HepG2 (cell line): ENCODE results near the gene DDC. TPM values are rescaled to one million over a fixed set of nuclear protein-coding genes. Genes with fewer than 3 reads are reported as not detected.

Source experiments
- ATF2 ChIP-seq: sonication (generic); formaldehyde crosslinking; IDR thresholded peaks from 2 replicates; pipeline ENCODE4 v1.4.0; 2020; ENCODE audit warnings: missing genetic modification reagents
- ATF7 ChIP-seq, 2 experiments: fragments of 450-650 bp in 1 of 2; sonication (generic) in 1 of 2; formaldehyde crosslinking in 1 of 2; IDR thresholded peaks; 2 replicates each; pipeline versions ENCODE4 v1.4.0 to v1.6.1; 2016 to 2020; ENCODE audit warnings: antibody characterized with exemption in 1 of 2, mild to moderate bottlenecking in 1 of 2, missing genetic modification reagents in 1 of 2
- BRCA1 ChIP-seq: sonication (generic); formaldehyde crosslinking; IDR thresholded peaks from 2 replicates; pipeline ENCODE4 v1.4.0; 2020; ENCODE audit warnings: missing genetic modification reagents
- CAMTA2 ChIP-seq: sonication (generic); formaldehyde crosslinking; IDR thresholded peaks from 2 replicates; pipeline ENCODE4 v1.4.0; 2020; ENCODE audit warnings: mild to moderate bottlenecking, missing genetic modification reagents, borderline replicate concordance
- FOSL1 ChIP-seq: sonication (generic); formaldehyde crosslinking; IDR thresholded peaks from 2 replicates; pipeline ENCODE4 v1.9.0; 2021; ENCODE audit warnings: missing genetic modification reagents, borderline replicate concordance
- GPBP1L1 ChIP-seq: sonication (generic); formaldehyde crosslinking; IDR thresholded peaks from 2 replicates; pipeline ENCODE4 v1.5.0; 2020; ENCODE audit warnings: mild to moderate bottlenecking, missing genetic modification reagents
- HBP1 ChIP-seq: IDR thresholded peaks from 2 replicates; pipeline ENCODE4 v1.6.1; 2016; ENCODE audit warnings: low read depth, control low read depth
- HDAC1 ChIP-seq: sonication (generic); formaldehyde crosslinking; IDR thresholded peaks from 2 replicates; pipeline ENCODE4 v1.5.1; 2020; ENCODE audit warnings: mild to moderate bottlenecking, missing genetic modification reagents
- HNRNPUL1 ChIP-seq: fragments of 200-400 bp; formaldehyde crosslinking; IDR thresholded peaks from 2 replicates; pipeline ENCODE4 v1.6.1; 2017; ENCODE audit warnings: low read depth, mild to moderate bottlenecking, low read length, moderate library complexity
- HOXA7 ChIP-seq: sonication (generic); formaldehyde crosslinking; IDR thresholded peaks from 2 replicates; pipeline ENCODE4 v1.8.1; 2022; ENCODE audit warnings: mild to moderate bottlenecking, missing genetic modification reagents, moderate library complexity
- MED13 ChIP-seq: sonication (generic); formaldehyde crosslinking; IDR thresholded peaks from 2 replicates; pipeline ENCODE4 v1.5.0; 2020; ENCODE audit warnings: missing genetic modification reagents
- MIER2 ChIP-seq: IDR thresholded peaks from 2 replicates; pipeline ENCODE4 v1.6.1; 2016; ENCODE audit warnings: missing biosample characterization, missing genetic modification reagents
- MTERF4 ChIP-seq: sonication (generic); formaldehyde crosslinking; IDR thresholded peaks from 2 replicates; pipeline ENCODE4 v1.8.0; 2023; ENCODE audit warnings: mild to moderate bottlenecking, missing genetic modification reagents
- MXD1 ChIP-seq: sonication (generic); formaldehyde crosslinking; IDR thresholded peaks from 2 replicates; pipeline ENCODE4 v1.4.0; 2020; ENCODE audit warnings: mild to moderate bottlenecking, missing genetic modification reagents
- PHF8 ChIP-seq: sonication (generic); formaldehyde crosslinking; IDR thresholded peaks from 2 replicates; pipeline ENCODE4 v1.5.0; 2020; ENCODE audit warnings: missing genetic modification reagents
- POLR2AphosphoS2 ChIP-seq: IDR thresholded peaks from 2 replicates; pipeline ENCODE4 v1.6.1; 2011; ENCODE audit warnings: low read depth, low read length, improper control_type of control experiment
- SMC3 ChIP-seq: IDR thresholded peaks from 2 replicates; pipeline ENCODE4 v1.6.1; 2011; ENCODE audit warnings: low read length, improper control_type of control experiment
- SRSF9 ChIP-seq: fragments of 200-400 bp; formaldehyde crosslinking; IDR thresholded peaks from 2 replicates; pipeline ENCODE4 v1.6.1; 2018; ENCODE audit warnings: borderline replicate concordance, mild to moderate bottlenecking, low read depth, low read length; ENCODE audit not compliant: insufficient read depth, poor library complexity, severe bottlenecking
- TAF15 ChIP-seq: fragments of 200-400 bp; formaldehyde crosslinking; IDR thresholded peaks from one replicate; pipeline ENCODE4 v1.6.1; 2018; ENCODE audit warnings: mild to moderate bottlenecking, low read depth, low read length; ENCODE audit not compliant: poor library complexity, severe bottlenecking
- ZBTB14 ChIP-seq: sonication (generic); formaldehyde crosslinking; IDR thresholded peaks from 2 replicates; pipeline ENCODE4 v1.4.0; 2020; ENCODE audit warnings: missing genetic modification reagents
- ZFAT ChIP-seq: sonication (generic); formaldehyde crosslinking; conservative IDR thresholded peaks from 2 replicates; pipeline ENCODE4 v1.8.1; 2023; ENCODE audit warnings: missing genetic modification reagents, inconsistent platforms
- ZNF160 ChIP-seq: sonication (generic); formaldehyde crosslinking; IDR thresholded peaks from 2 replicates; pipeline ENCODE4 v1.8.0; 2022; ENCODE audit warnings: mild to moderate bottlenecking, inconsistent platforms, missing genetic modification reagents
- ZNF224 ChIP-seq: sonication (generic); formaldehyde crosslinking; IDR thresholded peaks from 2 replicates; pipeline ENCODE4 v1.5.0; 2020; ENCODE audit warnings: mild to moderate bottlenecking, missing genetic modification reagents
- ZNF350 ChIP-seq: sonication (generic); formaldehyde crosslinking; IDR thresholded peaks from 2 replicates; pipeline ENCODE4 v1.4.0; 2020; ENCODE audit warnings: mild to moderate bottlenecking, low read depth, missing genetic modification reagents, borderline replicate concordance
- ZNF672 ChIP-seq: sonication (generic); formaldehyde crosslinking; IDR thresholded peaks from 2 replicates; pipeline ENCODE4 v1.8.1; 2022; ENCODE audit warnings: missing genetic modification reagents
- polyA plus RNA-seq, 8 experiments: library from polyadenylated mRNA; depleted of rRNA in 3 of 8; stranded (reverse) in 7 of 8; unstranded in 1 of 8; fragments of >200 nt; fragmentation: Illumina TruSeq in 4 of 8; extraction: Trizol in 4 of 8; gene quantifications; 2 replicates each; pipeline versions ENCODE4 v1.2.1 to v1.2.3, GENCODE V29; 2011 to 2016; ENCODE audit warnings: low read depth in 4 of 8, missing spikeins in 1 of 8, mixed read lengths in 1 of 8; ENCODE audit not compliant: insufficient read depth in 1 of 8
- total RNA-seq, 5 experiments: library from RNA; depleted of rRNA; stranded (reverse); fragments of >200 nt; fragmentation: Illumina TruSeq; extraction: Trizol; gene quantifications; 2 replicates each; pipeline ENCODE4 v1.2.3, GENCODE V29; 2016; ENCODE audit warnings: low read depth in 1 of 5

DDC gene
- total and polyA plus RNA-seq, 2 of the 13 experiments (the other 11 are each of a cell fraction or from before 2014, with no cell fraction given) = 11.7 to 93.3 TPM

GRCh38 chr7:50552921-50553320 lies 12.3 kb downstream of the DDC start (continued):
- TF ChIP-seq GPBP1L1 (CRISPR knock-in tag) (no peak), MIER2 (CRISPR knock-in tag) (peak; percentile 98), TAF15 (no peak), MTERF4 (CRISPR knock-in tag) (0 out of 2 replicates have a peak, but pooled peaks have one; percentile 36), ZNF224 (no peak), POLR2AphosphoS2 (no peak), ZNF160 (CRISPR knock-in tag) (no peak), ZNF672 (CRISPR knock-in tag) (no peak), MED13 (no peak), BRCA1 (CRISPR knock-in tag) (0 out of 2 replicates have a peak, but pooled peaks have one; percentile 39), HBP1 (CRISPR knock-in tag) (peak; percentile 87), HOXA7 (CRISPR knock-in tag) (no peak), ZNF350 (no peak), HNRNPUL1 (no peak), ATF7 (IDR thresholded peaks at IDR 0.05) (no peak), ATF7 (CRISPR knock-in tag; IDR thresholded peaks at IDR 0.05) (no peak), PHF8 (no peak), ZBTB14 (CRISPR knock-in tag) (no peak), ZFAT (CRISPR knock-in tag) (no peak), HDAC1 (CRISPR knock-in tag) (peak; percentile 62), CAMTA2 (CRISPR knock-in tag) (no peak), ATF2 (CRISPR knock-in tag) (no peak), SRSF9 (no peak), FOSL1 (CRISPR knock-in tag) (no peak), SMC3 (no peak), MXD1 (no peak)
